GM19351 (cell line): ENCODE measurements around the gene COMMD1.
"Not testable (repeated sequence)": the region's sequence is repeated elsewhere in the genome, so short reads cannot be mapped to it uniquely, and the experiment has no call there.

Source experiments
- ATAC-seq: cut with Tn5 transposase; IDR thresholded peaks from one replicate; pipeline ENCODE4 v1.9.1; 2021; ENCODE audit warnings: mild to moderate bottlenecking, moderate library complexity; ENCODE audit not compliant: unreplicated experiment

Gene COMMD1

GRCh38 chr2:61905372-61906185 lies at the start of gene COMMD1:
COMMD1 (plus strand) TSS chr2:61905674; CDS start chr2:61905679, 5 bp downstream.
- peak; percentile 99 for ATAC-seq

- no peak for ATAC-seq
Measured at GRCh38 chr2:61857224-61857623, 48.2 kb upstream of the COMMD1 start.

GRCh38 chr2:61862085-61862484 lies 43.4 kb upstream of the COMMD1 start:
- ATAC-seq: no peak

- ATAC-seq: not testable (repeated sequence)
Measured at GRCh38 chr2:61866482-61867089, 38.9 kb upstream of the COMMD1 start.

GRCh38 chr2:61876400-61876799 lies 29.1 kb upstream of the COMMD1 start:
- ATAC-seq: no peak

- ATAC-seq: no peak
Measured at GRCh38 chr2:61877571-61878245, 27.8 kb upstream of the COMMD1 start.

GRCh38 chr2:61878761-61879160 lies 26.7 kb upstream of the COMMD1 start:
- ATAC-seq: no peak

- ATAC-seq: not testable (repeated sequence)
Measured at GRCh38 chr2:61879351-61879750, 26.1 kb upstream of the COMMD1 start.

- no peak for ATAC-seq
Measured at GRCh38 chr2:61882850-61883249, 22.6 kb upstream of the COMMD1 start.

- ATAC-seq: no peak
Measured at GRCh38 chr2:61885896-61886603, 19.4 kb upstream of the COMMD1 start.

- no peak for ATAC-seq
Measured at GRCh38 chr2:61887717-61888266, 17.7 kb upstream of the COMMD1 start.

GRCh38 chr2:61888267-61889055 lies 17.0 kb upstream of the COMMD1 start, which contains the start of gene CCT4:
CCT4 (minus strand) TSS chr2:61888656; CDS start chr2:61888507, 149 bp downstream.
- ATAC-seq: peak; percentile 70

- no peak for ATAC-seq
Measured at GRCh38 chr2:61898810-61899209, 6.7 kb upstream of the COMMD1 start.

GRCh38 chr2:61900281-61900680 lies 5.2 kb upstream of the COMMD1 start:
- no peak for ATAC-seq

- no peak for ATAC-seq
Measured at GRCh38 chr2:61906186-61906470, 654 bp downstream of the COMMD1 start.

- no peak for ATAC-seq
Measured at GRCh38 chr2:61909116-61909515, 3.6 kb downstream of the COMMD1 start.

GRCh38 chr2:61910603-61911002 lies 5.1 kb downstream of the COMMD1 start:
- no peak for ATAC-seq

GRCh38 chr2:61911510-61911909 lies 6.0 kb downstream of the COMMD1 start:
- ATAC-seq: no peak

GRCh38 chr2:61914794-61915193 lies 9.3 kb downstream of the COMMD1 start:
- not testable (repeated sequence) for ATAC-seq

GRCh38 chr2:61920548-61920947 lies 15.1 kb downstream of the COMMD1 start:
- ATAC-seq: no peak
